ENCODE data around the gene MED4. TPM values are rescaled to one million over a fixed set of nuclear protein-coding genes. Genes with fewer than 3 reads are reported as not detected.

MED4 gene
- total and polyA plus RNA-seq, 2 experiments from 2014 or later, result 29.0 to 92.5 TPM

DNA sequence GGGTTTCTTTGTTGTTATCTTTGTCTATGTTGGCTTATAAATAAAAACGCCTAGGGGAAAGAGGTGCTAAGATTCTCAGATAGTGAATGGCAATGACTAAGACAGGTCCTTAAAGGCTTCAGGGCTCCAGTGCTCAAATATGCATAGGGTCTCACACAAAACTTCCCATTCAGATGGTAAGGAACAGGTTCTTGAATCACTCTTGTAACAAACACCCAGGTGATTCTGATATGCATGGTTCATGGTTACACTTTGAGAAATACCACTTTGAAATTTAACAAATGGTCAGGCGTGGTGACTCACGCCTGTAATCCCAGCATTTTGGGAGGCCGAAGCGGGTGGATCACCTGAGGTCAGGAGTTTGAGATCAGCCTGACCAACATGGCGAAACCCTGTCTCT lies 40.3 kb downstream of the MED4 start:
- no peaks in the 10 kb centered on the region for H3K27me3 ChIP-seq (ENCODE audit: insufficient read depth)
- no peak for TF ChIP-seq NANOG (IDR thresholded peaks at IDR 0.05; ENCODE audit: borderline replicate concordance)
- TF ChIP-seq ZNF331 (CRISPR knock-in tag; IDR thresholded peaks at IDR 0.05; ENCODE audit: low read depth), result no peak
- TF ChIP-seq, protein P1, sequence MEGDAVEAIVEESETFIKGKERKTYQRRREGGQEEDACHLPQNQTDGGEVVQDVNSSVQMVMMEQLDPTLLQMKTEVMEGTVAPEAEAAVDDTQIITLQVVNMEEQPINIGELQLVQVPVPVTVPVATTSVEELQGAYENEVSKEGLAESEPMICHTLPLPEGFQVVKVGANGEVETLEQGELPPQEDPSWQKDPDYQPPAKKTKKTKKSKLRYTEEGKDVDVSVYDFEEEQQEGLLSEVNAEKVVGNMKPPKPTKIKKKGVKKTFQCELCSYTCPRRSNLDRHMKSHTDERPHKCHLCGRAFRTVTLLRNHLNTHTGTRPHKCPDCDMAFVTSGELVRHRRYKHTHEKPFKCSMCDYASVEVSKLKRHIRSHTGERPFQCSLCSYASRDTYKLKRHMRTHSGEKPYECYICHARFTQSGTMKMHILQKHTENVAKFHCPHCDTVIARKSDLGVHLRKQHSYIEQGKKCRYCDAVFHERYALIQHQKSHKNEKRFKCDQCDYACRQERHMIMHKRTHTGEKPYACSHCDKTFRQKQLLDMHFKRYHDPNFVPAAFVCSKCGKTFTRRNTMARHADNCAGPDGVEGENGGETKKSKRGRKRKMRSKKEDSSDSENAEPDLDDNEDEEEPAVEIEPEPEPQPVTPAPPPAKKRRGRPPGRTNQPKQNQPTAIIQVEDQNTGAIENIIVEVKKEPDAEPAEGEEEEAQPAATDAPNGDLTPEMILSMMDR (conservative IDR thresholded peaks at IDR 0.05; ENCODE audit: low read depth in 2 of 2), result no peak
- TF ChIP-seq, protein P2, sequence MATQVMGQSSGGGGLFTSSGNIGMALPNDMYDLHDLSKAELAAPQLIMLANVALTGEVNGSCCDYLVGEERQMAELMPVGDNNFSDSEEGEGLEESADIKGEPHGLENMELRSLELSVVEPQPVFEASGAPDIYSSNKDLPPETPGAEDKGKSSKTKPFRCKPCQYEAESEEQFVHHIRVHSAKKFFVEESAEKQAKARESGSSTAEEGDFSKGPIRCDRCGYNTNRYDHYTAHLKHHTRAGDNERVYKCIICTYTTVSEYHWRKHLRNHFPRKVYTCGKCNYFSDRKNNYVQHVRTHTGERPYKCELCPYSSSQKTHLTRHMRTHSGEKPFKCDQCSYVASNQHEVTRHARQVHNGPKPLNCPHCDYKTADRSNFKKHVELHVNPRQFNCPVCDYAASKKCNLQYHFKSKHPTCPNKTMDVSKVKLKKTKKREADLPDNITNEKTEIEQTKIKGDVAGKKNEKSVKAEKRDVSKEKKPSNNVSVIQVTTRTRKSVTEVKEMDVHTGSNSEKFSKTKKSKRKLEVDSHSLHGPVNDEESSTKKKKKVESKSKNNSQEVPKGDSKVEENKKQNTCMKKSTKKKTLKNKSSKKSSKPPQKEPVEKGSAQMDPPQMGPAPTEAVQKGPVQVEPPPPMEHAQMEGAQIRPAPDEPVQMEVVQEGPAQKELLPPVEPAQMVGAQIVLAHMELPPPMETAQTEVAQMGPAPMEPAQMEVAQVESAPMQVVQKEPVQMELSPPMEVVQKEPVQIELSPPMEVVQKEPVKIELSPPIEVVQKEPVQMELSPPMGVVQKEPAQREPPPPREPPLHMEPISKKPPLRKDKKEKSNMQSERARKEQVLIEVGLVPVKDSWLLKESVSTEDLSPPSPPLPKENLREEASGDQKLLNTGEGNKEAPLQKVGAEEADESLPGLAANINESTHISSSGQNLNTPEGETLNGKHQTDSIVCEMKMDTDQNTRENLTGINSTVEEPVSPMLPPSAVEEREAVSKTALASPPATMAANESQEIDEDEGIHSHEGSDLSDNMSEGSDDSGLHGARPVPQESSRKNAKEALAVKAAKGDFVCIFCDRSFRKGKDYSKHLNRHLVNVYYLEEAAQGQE (IDR thresholded peaks at IDR 0.05; ENCODE audit: unreplicated experiment), result no peak
- H3K4me2 ChIP-seq, result no peak overlapping the region
- DNase-seq (ENCODE audit: low spot score) (no peak), ATAC-seq (no peak)
- no peaks in the 10 kb centered on the region; the same call in none of the 2 replicates for H3K36me3 ChIP-seq (ENCODE audit: insufficient read depth)
- no peak overlapping the region for H2AFZ ChIP-seq
- no peaks in the 10 kb centered on the region for H3K79me2 ChIP-seq (replicated peaks; ENCODE audit: insufficient read depth)
- Mint-ChIP-seq H3K4me3 (no peak overlapping the region), H3K4me1 (no peaks in the 10 kb centered on the region; the same call in 1 of the 3 replicates), H3K27me3 (ENCODE audit: insufficient read depth, low read depth, poor library complexity) (peaks cover 1% of the 10 kb centered on the region), H3K27ac (no peak overlapping the region), H3K9me3 (peaks cover 44% of the 10 kb centered on the region), H3K36me3 (ENCODE audit: low read depth) (peaks cover 67% of the 10 kb centered on the region)
- H3K4me3 ChIP-seq, result no peak overlapping the region
- peaks cover 4% of the 10 kb centered on the region for H4K20me1 ChIP-seq (replicated peaks; ENCODE audit: insufficient read depth)
- no peaks in the 10 kb centered on the region for H3K4me1 ChIP-seq (ENCODE audit: insufficient read depth)
- H3K27ac ChIP-seq (ENCODE audit: low read depth), result no peak overlapping the region
- H3F3A ChIP-seq (replicated peaks; ENCODE audit: low read depth), result no peaks in the 10 kb centered on the region
- no peaks in the 10 kb centered on the region for H3K9me2 ChIP-seq (ENCODE audit: insufficient read depth)

DNA sequence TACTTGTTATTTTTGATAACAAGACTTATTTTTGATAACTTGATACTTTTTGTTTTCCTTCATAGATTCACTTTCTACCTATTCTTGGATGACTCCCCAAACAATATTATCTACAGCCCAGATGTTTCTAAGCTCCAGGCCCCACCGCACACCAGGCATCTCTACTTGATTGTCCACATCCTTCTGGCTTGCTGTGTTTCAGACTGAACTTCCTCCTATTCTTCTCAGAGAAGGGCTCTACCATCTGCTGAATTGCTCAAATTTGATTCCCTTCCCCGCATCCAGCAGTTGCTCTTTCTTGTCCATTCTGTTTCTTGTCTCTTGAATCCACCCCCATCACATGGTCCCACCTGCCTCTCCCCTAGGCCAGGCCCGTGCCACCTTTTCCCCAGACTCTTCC lies 44.4 kb downstream of the MED4 start:
- Mint-ChIP-seq H3K9me3 (peaks cover 4% of the 10 kb centered on the region; the same call in 2 of the 3 replicates), H3K27me3 (ENCODE audit: insufficient read depth, low read depth, poor library complexity) (no peaks in the 10 kb centered on the region), H3K27ac (no peak overlapping the region), H3K4me3 (no peak overlapping the region), H3K36me3 (ENCODE audit: low read depth) (peaks cover 54% of the 10 kb centered on the region), H3K4me1 (no peaks in the 10 kb centered on the region; the same call in 2 of the 3 replicates)
- H3K4me3 ChIP-seq, result no peak overlapping the region
- H3K36me3 ChIP-seq (ENCODE audit: insufficient read depth), result peaks cover 10% of the 10 kb centered on the region; the same call in 1 of the 2 replicates
- DNase-seq (ENCODE audit: low spot score) (no peak), ATAC-seq (no peak)
- peaks cover 4% of the 10 kb centered on the region for H4K20me1 ChIP-seq (replicated peaks; ENCODE audit: insufficient read depth)
- H3K27me3 ChIP-seq (ENCODE audit: insufficient read depth), result no peaks in the 10 kb centered on the region
- no peaks in the 10 kb centered on the region for H3K9me2 ChIP-seq (ENCODE audit: insufficient read depth)
- H3K27ac ChIP-seq (ENCODE audit: low read depth), result no peak overlapping the region
- H3K4me2 ChIP-seq, result no peak overlapping the region
- H3K79me2 ChIP-seq (replicated peaks; ENCODE audit: insufficient read depth), result no peaks in the 10 kb centered on the region
- no peak overlapping the region for H2AFZ ChIP-seq
- H3F3A ChIP-seq (replicated peaks; ENCODE audit: low read depth), result no peaks in the 10 kb centered on the region
- H3K4me1 ChIP-seq (ENCODE audit: insufficient read depth), result no peaks in the 10 kb centered on the region
- TF ChIP-seq NANOG (IDR thresholded peaks at IDR 0.05; ENCODE audit: borderline replicate concordance), result no peak
- no peak for TF ChIP-seq EZH2 (IDR thresholded peaks at IDR 0.05; ENCODE audit: low read depth, unreplicated experiment)
- TF ChIP-seq, protein P2 (IDR thresholded peaks at IDR 0.05; ENCODE audit: unreplicated experiment), result no peak
- TF ChIP-seq, protein P3, sequence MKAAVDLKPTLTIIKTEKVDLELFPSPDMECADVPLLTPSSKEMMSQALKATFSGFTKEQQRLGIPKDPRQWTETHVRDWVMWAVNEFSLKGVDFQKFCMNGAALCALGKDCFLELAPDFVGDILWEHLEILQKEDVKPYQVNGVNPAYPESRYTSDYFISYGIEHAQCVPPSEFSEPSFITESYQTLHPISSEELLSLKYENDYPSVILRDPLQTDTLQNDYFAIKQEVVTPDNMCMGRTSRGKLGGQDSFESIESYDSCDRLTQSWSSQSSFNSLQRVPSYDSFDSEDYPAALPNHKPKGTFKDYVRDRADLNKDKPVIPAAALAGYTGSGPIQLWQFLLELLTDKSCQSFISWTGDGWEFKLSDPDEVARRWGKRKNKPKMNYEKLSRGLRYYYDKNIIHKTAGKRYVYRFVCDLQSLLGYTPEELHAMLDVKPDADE (IDR thresholded peaks at IDR 0.05), result no peak
- TF ChIP-seq, protein P1 (conservative IDR thresholded peaks at IDR 0.05; ENCODE audit: low read depth in 2 of 2), result no peak
- no peak for TF ChIP-seq CREB1 (CRISPR knock-in tag; IDR thresholded peaks at IDR 0.05; ENCODE audit: low read depth)
- TF ChIP-seq POLR2AphosphoS5 (IDR thresholded peaks at IDR 0.05; ENCODE audit: low read depth), result no peak
- TF ChIP-seq EZH2phosphoT487 (IDR thresholded peaks at IDR 0.05; ENCODE audit: unreplicated experiment), result no peak
- no peak for TF ChIP-seq ZNF331 (CRISPR knock-in tag; IDR thresholded peaks at IDR 0.05; ENCODE audit: low read depth)
- TF ChIP-seq STAT1 (IDR thresholded peaks at IDR 0.05; ENCODE audit: unreplicated experiment), result no peak
